Measurements from ENCODE around the gene MYO1H.
"Not testable (repeated sequence)": the region's sequence is repeated elsewhere in the genome, so short reads cannot be mapped to it uniquely, and the experiment has no call there.

The MYO1H gene

GRCh38 chr12:109435428-109436187 is 87.9 kb downstream of the MYO1H start:
- no peak for TF ChIP-seq ZFX (IDR thresholded peaks at IDR 0.05; ENCODE audit: borderline replicate concordance)
- TF ChIP-seq CTCF (IDR thresholded peaks at IDR 0.05) = no peak
- no peak overlapping the region for H3K27ac ChIP-seq

- H3K27ac ChIP-seq = no peak overlapping the region
- no peak for TF ChIP-seq ZFX (IDR thresholded peaks at IDR 0.05; ENCODE audit: borderline replicate concordance)
- no peak for TF ChIP-seq CTCF (IDR thresholded peaks at IDR 0.05)
Measured at GRCh38 chr12:109436188-109436560, 88.5 kb downstream of the MYO1H start.

- TF ChIP-seq ZFX (IDR thresholded peaks at IDR 0.05; ENCODE audit: borderline replicate concordance) (no peak), CTCF (IDR thresholded peaks at IDR 0.05) (no peak)
- no peak overlapping the region for H3K27ac ChIP-seq
Measured at GRCh38 chr12:109439181-109439580, 91.5 kb downstream of the MYO1H start.

- H3K27ac ChIP-seq = not testable (repeated sequence)
Measured at GRCh38 chr12:109439951-109440350, 92.3 kb downstream of the MYO1H start.

GRCh38 chr12:109440851-109441490 is 93.3 kb downstream of the MYO1H start:
- H3K27ac ChIP-seq = no peak overlapping the region
- TF ChIP-seq ZFX (IDR thresholded peaks at IDR 0.05; ENCODE audit: borderline replicate concordance) (no peak), CTCF (IDR thresholded peaks at IDR 0.05) (no peak)

GRCh38 chr12:109443794-109444193 is 96.1 kb downstream of the MYO1H start:
- TF ChIP-seq ZFX (IDR thresholded peaks at IDR 0.05; ENCODE audit: borderline replicate concordance) = no peak
- TF ChIP-seq CTCF (IDR thresholded peaks at IDR 0.05) = no peak

GRCh38 chr12:109444259-109444658 is 96.6 kb downstream of the MYO1H start:
- TF ChIP-seq ZFX (IDR thresholded peaks at IDR 0.05; ENCODE audit: borderline replicate concordance) = no peak
- TF ChIP-seq CTCF (IDR thresholded peaks at IDR 0.05) = no peak
- H3K27ac ChIP-seq = no peak overlapping the region

More at GRCh38 chr12:109443794-109444193, 96.1 kb downstream of the MYO1H start:
- H3K27ac ChIP-seq = no peak overlapping the region
